Liver (tissue), 9 donors: ENCODE measurements around the gene SMIM5. TPM values are rescaled to one million over a fixed set of nuclear protein-coding genes. Genes with fewer than 3 reads are reported as not detected.

Source experiments
- DNase-seq: peaks from one replicate; pipeline ENCODE4 v3.0.0-alpha.2; 2017; ENCODE audit warnings: low spot score
- H3K27ac ChIP-seq, 2 donors: one replicate each; pipeline ENCODE4 v1.7.0; 2013; ENCODE audit warnings: inconsistent platforms in 2 of 2, low read length in 2 of 2, control low read depth in 1 of 2, low read depth in 1 of 2, mild to moderate bottlenecking in 1 of 2
- H3K27me3 ChIP-seq, 4 donors: one replicate each; pipeline versions ENCODE4 v1.6.1 to v1.7.0; 2013; ENCODE audit warnings: low read length in 3 of 4, inconsistent platforms in 1 of 4, mild to moderate bottlenecking in 1 of 4, moderate library complexity in 1 of 4; ENCODE audit not compliant: control insufficient read depth in 4 of 4, insufficient read depth in 4 of 4
- H3K36me3 ChIP-seq, 4 donors: one replicate each; pipeline versions ENCODE4 v1.6.1 to v1.7.0; 2013; ENCODE audit warnings: low read length in 3 of 4, mild to moderate bottlenecking in 3 of 4, low read depth in 1 of 4, moderate library complexity in 1 of 4; ENCODE audit not compliant: control insufficient read depth in 4 of 4, insufficient read depth in 3 of 4
- H3K4me1 ChIP-seq, 4 donors: one replicate each; pipeline versions ENCODE4 v1.6.1 to v1.7.0; 2013; ENCODE audit warnings: low read length in 3 of 4, mild to moderate bottlenecking in 3 of 4, moderate library complexity in 1 of 4; ENCODE audit not compliant: control insufficient read depth in 4 of 4, insufficient read depth in 4 of 4
- H3K4me3 ChIP-seq, 3 donors: one replicate each; pipeline versions ENCODE4 v1.6.1 to v1.7.0; 2013; ENCODE audit warnings: low read length in 3 of 3, control low read depth in 1 of 3, low read depth in 1 of 3, mild to moderate bottlenecking in 1 of 3
- H3K9ac ChIP-seq, 2 donors: one replicate each; pipeline ENCODE4 v1.7.0; 2013; ENCODE audit warnings: low read length in 2 of 2, mild to moderate bottlenecking in 2 of 2, moderate library complexity in 2 of 2, control low read depth in 1 of 2, low read depth in 1 of 2
- H3K9me3 ChIP-seq, 4 donors: one replicate each; pipeline versions ENCODE4 v1.6.1 to v1.7.0; 2013; ENCODE audit warnings: low read length in 3 of 4; ENCODE audit not compliant: control insufficient read depth in 4 of 4
- EGR1 ChIP-seq, 2 donors: IDR thresholded peaks; 2 replicates each; pipeline ENCODE4 v1.6.1; 2016 to 2018; ENCODE audit warnings: antibody characterized with exemption in 2 of 2, low read depth in 2 of 2
- FOXA1 ChIP-seq: IDR thresholded peaks from 2 replicates; pipeline ENCODE4 v1.6.1; 2016; ENCODE audit warnings: antibody characterized with exemption
- FOXA2 ChIP-seq: IDR thresholded peaks from 2 replicates; pipeline ENCODE4 v1.6.1; 2016; ENCODE audit warnings: antibody characterized with exemption
- HNF4A ChIP-seq, 2 donors: conservative IDR thresholded peaks; 2 replicates each; pipeline ENCODE4 v1.6.1; 2016; ENCODE audit warnings: antibody characterized with exemption in 2 of 2, mild to moderate bottlenecking in 2 of 2
- HNF4G ChIP-seq: IDR thresholded peaks from 2 replicates; pipeline ENCODE4 v1.6.1; 2016; ENCODE audit warnings: antibody characterized with exemption
- JUND ChIP-seq, 2 donors: IDR thresholded peaks; 2 replicates each; pipeline ENCODE4 v1.6.1; 2016; ENCODE audit warnings: antibody characterized with exemption in 2 of 2
- NR2F2 ChIP-seq: IDR thresholded peaks from 2 replicates; pipeline ENCODE4 v1.6.1; 2016; ENCODE audit warnings: antibody characterized with exemption
- RAD21 ChIP-seq, 2 donors: IDR thresholded peaks; 2 replicates each; pipeline ENCODE4 v1.6.1; 2016; ENCODE audit warnings: antibody characterized with exemption in 2 of 2, mild to moderate bottlenecking in 2 of 2
- RXRA ChIP-seq, 2 donors: IDR thresholded peaks; 2 replicates each; pipeline ENCODE4 v1.6.1; 2017 to 2018; ENCODE audit warnings: antibody characterized with exemption in 2 of 2, mild to moderate bottlenecking in 1 of 2
- SP1 ChIP-seq: IDR thresholded peaks from 2 replicates; pipeline ENCODE4 v1.6.1; 2018; ENCODE audit warnings: antibody characterized with exemption, mild to moderate bottlenecking
- TAF1 ChIP-seq: conservative IDR thresholded peaks from 2 replicates; pipeline ENCODE4 v1.6.1; 2016; ENCODE audit warnings: antibody characterized with exemption, mild to moderate bottlenecking
- WGBS: extraction: QIAGEN DNeasy Blood & Tissue Kit; methylation state at CpG from one replicate; pipeline ENCODE4 v1.1.7; 2013; 5-methylcytosine and 5-hydroxymethylcytosine counted together
- polyA plus RNA-seq, 2 donors: library from polyadenylated mRNA; stranded (reverse) in 1 of 2; unstranded in 1 of 2; fragments of 200-250 nt in 1 of 2; fragments of >200 nt in 1 of 2; fragmentation: Nextera tagmentation in 1 of 2; extraction: Ambion mirVana in 1 of 2; gene quantifications; one replicate each; pipeline versions ENCODE4 v1.2.1 to v1.2.3, GENCODE V29; 2013 to 2015
- total RNA-seq, 2 donors: library from RNA; depleted of rRNA; stranded (reverse); fragments of >200 nt; gene quantifications; one replicate each; pipeline ENCODE4 v1.2.3, GENCODE V29; 2014
- TF ChIP-seq, protein P1 (sequence below): fragments of 150-350 bp; IDR thresholded peaks from 2 replicates; pipeline ENCODE4 v1.5.1; 2017; ENCODE audit warnings: improper control_type of control experiment, low read depth, low read length; ENCODE audit not compliant: missing input control
- TF ChIP-seq, protein P2 (sequence below): IDR thresholded peaks from 2 replicates; pipeline ENCODE4 v1.6.1; 2016; ENCODE audit warnings: antibody characterized with exemption
- TF ChIP-seq, protein P3 (sequence below): IDR thresholded peaks from 2 replicates; pipeline ENCODE4 v1.6.1; 2016; ENCODE audit warnings: antibody characterized with exemption
- TF ChIP-seq, protein P4 (sequence below): IDR thresholded peaks from 2 replicates; pipeline ENCODE4 v1.6.1; 2016; ENCODE audit warnings: antibody characterized with exemption, mild to moderate bottlenecking
- TF ChIP-seq, protein P5 (sequence below): IDR thresholded peaks from 2 replicates; pipeline ENCODE4 v1.6.1; 2016; ENCODE audit warnings: antibody characterized with exemption
- donor health status: healthy.
- donor health status: healthy.
- donor health status: healthy.
- donor health status: healthy.
- donor health status: healthy.

The SMIM5 gene
- total and polyA plus RNA-seq, 4 donors, result 0.10 to 54.9 (median 0.18) TPM

DNA sequence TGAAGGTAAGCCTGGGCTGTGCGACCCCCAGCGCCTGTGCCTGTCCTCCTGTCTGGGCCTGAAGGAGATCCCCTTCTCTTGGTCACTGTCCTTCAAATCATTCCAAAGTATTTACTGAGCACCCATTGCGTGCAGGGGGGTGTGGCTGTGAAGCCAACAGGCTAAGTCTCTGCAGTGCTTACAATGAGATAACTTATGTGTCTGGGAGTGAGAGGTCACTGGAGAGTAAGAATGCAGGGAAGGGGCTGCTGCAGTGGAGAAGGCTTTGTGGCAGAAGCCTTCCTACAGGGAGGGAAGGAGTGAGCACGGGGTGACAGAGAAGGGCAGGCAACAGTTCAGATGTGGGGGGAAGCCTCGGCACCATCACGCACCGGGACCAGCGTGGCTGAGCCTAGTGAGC lies 11.2 kb upstream of the SMIM5 start:
- 91% methylated on average over 8 of the region's 8 CpGs for WGBS
- H3K36me3 ChIP-seq, result peaks cover 0 to 49% (median 8%) of the 10 kb centered on the region in 4 donors
- TF ChIP-seq SP1 (no peak), NR2F2 (no peak), HNF4A (conservative IDR thresholded peaks at IDR 0.05) (no peak), RXRA (IDR thresholded peaks at IDR 0.05) (no peak), HNF4G (no peak), FOXA2 (no peak), FOXA1 (no peak), JUND (IDR thresholded peaks at IDR 0.05) (no peak), EGR1 (IDR thresholded peaks at IDR 0.05; ENCODE audit: low read depth in 2 of 2) (no peak)
- TF ChIP-seq, protein P1, sequence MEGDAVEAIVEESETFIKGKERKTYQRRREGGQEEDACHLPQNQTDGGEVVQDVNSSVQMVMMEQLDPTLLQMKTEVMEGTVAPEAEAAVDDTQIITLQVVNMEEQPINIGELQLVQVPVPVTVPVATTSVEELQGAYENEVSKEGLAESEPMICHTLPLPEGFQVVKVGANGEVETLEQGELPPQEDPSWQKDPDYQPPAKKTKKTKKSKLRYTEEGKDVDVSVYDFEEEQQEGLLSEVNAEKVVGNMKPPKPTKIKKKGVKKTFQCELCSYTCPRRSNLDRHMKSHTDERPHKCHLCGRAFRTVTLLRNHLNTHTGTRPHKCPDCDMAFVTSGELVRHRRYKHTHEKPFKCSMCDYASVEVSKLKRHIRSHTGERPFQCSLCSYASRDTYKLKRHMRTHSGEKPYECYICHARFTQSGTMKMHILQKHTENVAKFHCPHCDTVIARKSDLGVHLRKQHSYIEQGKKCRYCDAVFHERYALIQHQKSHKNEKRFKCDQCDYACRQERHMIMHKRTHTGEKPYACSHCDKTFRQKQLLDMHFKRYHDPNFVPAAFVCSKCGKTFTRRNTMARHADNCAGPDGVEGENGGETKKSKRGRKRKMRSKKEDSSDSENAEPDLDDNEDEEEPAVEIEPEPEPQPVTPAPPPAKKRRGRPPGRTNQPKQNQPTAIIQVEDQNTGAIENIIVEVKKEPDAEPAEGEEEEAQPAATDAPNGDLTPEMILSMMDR, result no peak
- TF ChIP-seq, protein P2, sequence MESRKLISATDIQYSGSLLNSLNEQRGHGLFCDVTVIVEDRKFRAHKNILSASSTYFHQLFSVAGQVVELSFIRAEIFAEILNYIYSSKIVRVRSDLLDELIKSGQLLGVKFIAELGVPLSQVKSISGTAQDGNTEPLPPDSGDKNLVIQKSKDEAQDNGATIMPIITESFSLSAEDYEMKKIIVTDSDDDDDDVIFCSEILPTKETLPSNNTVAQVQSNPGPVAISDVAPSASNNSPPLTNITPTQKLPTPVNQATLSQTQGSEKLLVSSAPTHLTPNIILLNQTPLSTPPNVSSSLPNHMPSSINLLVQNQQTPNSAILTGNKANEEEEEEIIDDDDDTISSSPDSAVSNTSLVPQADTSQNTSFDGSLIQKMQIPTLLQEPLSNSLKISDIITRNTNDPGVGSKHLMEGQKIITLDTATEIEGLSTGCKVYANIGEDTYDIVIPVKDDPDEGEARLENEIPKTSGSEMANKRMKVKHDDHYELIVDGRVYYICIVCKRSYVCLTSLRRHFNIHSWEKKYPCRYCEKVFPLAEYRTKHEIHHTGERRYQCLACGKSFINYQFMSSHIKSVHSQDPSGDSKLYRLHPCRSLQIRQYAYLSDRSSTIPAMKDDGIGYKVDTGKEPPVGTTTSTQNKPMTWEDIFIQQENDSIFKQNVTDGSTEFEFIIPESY, result no peak
- H3K4me1 ChIP-seq, result no peaks in the 10 kb centered on the region
- no peaks in the 10 kb centered on the region for H3K27me3 ChIP-seq
- no peak overlapping the region for H3K4me3 ChIP-seq
- no peak overlapping the region for H3K27ac ChIP-seq
- H3K9me3 ChIP-seq, result no peaks in the 10 kb centered on the region
- H3K9ac ChIP-seq, result no peak overlapping the region
- no peak for DNase-seq

DNA sequence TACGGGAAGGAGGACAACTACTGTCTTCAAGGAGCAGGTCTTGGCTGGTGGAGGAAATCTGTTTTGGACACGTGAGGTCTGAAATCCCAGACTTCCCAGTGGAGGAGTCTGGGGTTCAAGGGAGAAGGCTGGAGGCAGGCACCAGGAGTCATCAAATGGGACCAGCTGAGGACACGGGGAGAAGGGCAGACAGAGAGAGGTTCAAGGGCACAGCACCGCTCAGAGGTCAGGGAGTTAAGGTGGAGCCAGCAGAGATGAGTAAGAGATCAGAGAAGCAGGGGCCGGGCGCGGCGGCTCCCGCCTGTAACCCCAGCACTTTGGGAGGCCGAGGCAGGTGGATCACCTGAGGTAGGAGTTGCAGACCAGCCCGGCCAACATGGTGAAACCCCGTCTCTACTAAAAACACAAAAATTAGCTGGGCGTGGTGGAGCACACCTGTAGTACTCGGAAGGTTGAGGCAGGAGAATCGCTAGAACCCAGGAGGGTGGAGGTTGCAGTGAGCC lies 10.4 kb upstream of the SMIM5 start:
- no peak overlapping the region for H3K4me3 ChIP-seq
- no peaks in the 10 kb centered on the region for H3K9me3 ChIP-seq
- H3K4me1 ChIP-seq, result no peaks in the 10 kb centered on the region
- TF ChIP-seq, protein P3, sequence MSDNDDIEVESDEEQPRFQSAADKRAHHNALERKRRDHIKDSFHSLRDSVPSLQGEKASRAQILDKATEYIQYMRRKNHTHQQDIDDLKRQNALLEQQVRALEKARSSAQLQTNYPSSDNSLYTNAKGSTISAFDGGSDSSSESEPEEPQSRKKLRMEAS, result no peak
- TF ChIP-seq RAD21 (IDR thresholded peaks at IDR 0.05), result no peak
- 95% methylated on average over 15 of the region's 15 CpGs for WGBS
- peaks cover 0 to 49% (median 9%) of the 10 kb centered on the region in 4 donors for H3K36me3 ChIP-seq
- H3K27me3 ChIP-seq, result no peaks in the 10 kb centered on the region
- no peak overlapping the region for H3K9ac ChIP-seq
- no peak overlapping the region for H3K27ac ChIP-seq
- no peak for DNase-seq

DNA sequence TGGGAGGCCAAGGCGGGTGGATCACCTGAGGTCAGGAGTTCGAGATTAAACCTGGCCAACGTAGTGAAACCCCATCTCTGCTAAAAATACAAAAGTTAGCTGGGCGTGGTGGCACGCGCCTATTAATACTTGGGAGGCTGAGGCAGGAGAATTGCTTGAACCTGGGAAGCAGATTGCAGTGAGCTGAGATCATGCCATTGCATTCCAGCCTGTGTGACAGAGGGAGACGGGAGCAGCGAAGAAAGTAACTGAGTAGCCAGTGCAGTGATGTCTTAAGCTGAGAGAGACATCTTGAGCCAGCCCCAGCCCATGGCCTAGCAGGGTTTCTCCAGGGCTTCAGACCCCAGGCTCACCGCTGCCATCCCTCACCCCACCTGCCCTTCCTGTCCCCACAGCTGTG lies 9.8 kb upstream of the SMIM5 start:
- no peaks in the 10 kb centered on the region for H3K27me3 ChIP-seq
- no peaks in the 10 kb centered on the region for H3K4me1 ChIP-seq
- H3K9me3 ChIP-seq, result no peaks in the 10 kb centered on the region
- no peak overlapping the region for H3K27ac ChIP-seq
- DNase-seq, result no peak
- H3K36me3 ChIP-seq, result peaks cover 0 to 49% (median 6%) of the 10 kb centered on the region in 4 donors
- no peak overlapping the region for H3K9ac ChIP-seq
- 94% methylated on average over 9 of the region's 9 CpGs for WGBS
- H3K4me3 ChIP-seq, result no peak overlapping the region
- TF ChIP-seq FOXA1 (no peak), TAF1 (no peak), FOXA2 (no peak), RXRA (IDR thresholded peaks at IDR 0.05) (no peak), EGR1 (IDR thresholded peaks at IDR 0.05; ENCODE audit: low read depth in 2 of 2) (no peak), RAD21 (IDR thresholded peaks at IDR 0.05) (no peak)
- TF ChIP-seq, protein P4, sequence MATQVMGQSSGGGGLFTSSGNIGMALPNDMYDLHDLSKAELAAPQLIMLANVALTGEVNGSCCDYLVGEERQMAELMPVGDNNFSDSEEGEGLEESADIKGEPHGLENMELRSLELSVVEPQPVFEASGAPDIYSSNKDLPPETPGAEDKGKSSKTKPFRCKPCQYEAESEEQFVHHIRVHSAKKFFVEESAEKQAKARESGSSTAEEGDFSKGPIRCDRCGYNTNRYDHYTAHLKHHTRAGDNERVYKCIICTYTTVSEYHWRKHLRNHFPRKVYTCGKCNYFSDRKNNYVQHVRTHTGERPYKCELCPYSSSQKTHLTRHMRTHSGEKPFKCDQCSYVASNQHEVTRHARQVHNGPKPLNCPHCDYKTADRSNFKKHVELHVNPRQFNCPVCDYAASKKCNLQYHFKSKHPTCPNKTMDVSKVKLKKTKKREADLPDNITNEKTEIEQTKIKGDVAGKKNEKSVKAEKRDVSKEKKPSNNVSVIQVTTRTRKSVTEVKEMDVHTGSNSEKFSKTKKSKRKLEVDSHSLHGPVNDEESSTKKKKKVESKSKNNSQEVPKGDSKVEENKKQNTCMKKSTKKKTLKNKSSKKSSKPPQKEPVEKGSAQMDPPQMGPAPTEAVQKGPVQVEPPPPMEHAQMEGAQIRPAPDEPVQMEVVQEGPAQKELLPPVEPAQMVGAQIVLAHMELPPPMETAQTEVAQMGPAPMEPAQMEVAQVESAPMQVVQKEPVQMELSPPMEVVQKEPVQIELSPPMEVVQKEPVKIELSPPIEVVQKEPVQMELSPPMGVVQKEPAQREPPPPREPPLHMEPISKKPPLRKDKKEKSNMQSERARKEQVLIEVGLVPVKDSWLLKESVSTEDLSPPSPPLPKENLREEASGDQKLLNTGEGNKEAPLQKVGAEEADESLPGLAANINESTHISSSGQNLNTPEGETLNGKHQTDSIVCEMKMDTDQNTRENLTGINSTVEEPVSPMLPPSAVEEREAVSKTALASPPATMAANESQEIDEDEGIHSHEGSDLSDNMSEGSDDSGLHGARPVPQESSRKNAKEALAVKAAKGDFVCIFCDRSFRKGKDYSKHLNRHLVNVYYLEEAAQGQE, result no peak
- TF ChIP-seq, protein P5, sequence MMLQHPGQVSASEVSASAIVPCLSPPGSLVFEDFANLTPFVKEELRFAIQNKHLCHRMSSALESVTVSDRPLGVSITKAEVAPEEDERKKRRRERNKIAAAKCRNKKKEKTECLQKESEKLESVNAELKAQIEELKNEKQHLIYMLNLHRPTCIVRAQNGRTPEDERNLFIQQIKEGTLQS, result no peak
- TF ChIP-seq, protein P2, result no peak
- TF ChIP-seq, protein P3, result no peak
